Natural killer cell (primary cell): ENCODE measurements around the gene PLEKHA5. TPM values are rescaled to one million over a fixed set of nuclear protein-coding genes. Genes with fewer than 3 reads are reported as not detected.
"Not testable (repeated sequence)": the region's sequence is repeated elsewhere in the genome, so short reads cannot be mapped to it uniquely, and the experiment has no call there.

Experiments used
- ATAC-seq, 3 donors: fragments of 150-1000 bp in 2 of 3; fragments of 200-7000 bp in 1 of 3; cut with Tn5 transposase; 1 replicate in 1 of 3; 2 replicates in 2 of 3; pipeline ENCODE4 v1.10.0; 2021; ENCODE audit warnings: mild to moderate bottlenecking in 2 of 3, moderate library complexity in 2 of 3
- DNase-seq, 2 donors: peaks; one replicate each; pipeline versions ENCODE4 v3.0.0 to v3.0.0-alpha.2; 2013 to 2021; ENCODE audit warnings: mixed read lengths in 1 of 2
- H3K27ac ChIP-seq: one replicate; pipeline ENCODE4 v1.5.1; 2013; ENCODE audit warnings: mild to moderate bottlenecking, low read length
- H3K27me3 ChIP-seq: one replicate; pipeline ENCODE4 v1.6.1; 2013; ENCODE audit warnings: low read length; ENCODE audit not compliant: control insufficient read depth, insufficient read depth
- H3K36me3 ChIP-seq: one replicate; pipeline ENCODE4 v1.6.1; 2013; ENCODE audit warnings: low read length; ENCODE audit not compliant: control insufficient read depth, insufficient read depth
- H3K4me1 ChIP-seq: one replicate; pipeline ENCODE4 v1.6.1; 2013; ENCODE audit warnings: low read length; ENCODE audit not compliant: control insufficient read depth, insufficient read depth
- H3K4me3 ChIP-seq: one replicate; pipeline ENCODE4 v1.5.1; 2013; ENCODE audit warnings: low read length
- H3K9me3 ChIP-seq: one replicate; pipeline ENCODE4 v1.6.1; 2013; ENCODE audit warnings: low read length; ENCODE audit not compliant: control insufficient read depth, insufficient read depth
- H3K27ac Mint-ChIP-seq, 2 donors: one replicate each; pipeline ENCODE4 v1.8.0; 2022; ENCODE audit warnings: mild to moderate bottlenecking in 2 of 2, mixed read lengths in 2 of 2, moderate library complexity in 1 of 2
- H3K27me3 Mint-ChIP-seq, 2 donors: one replicate each; pipeline ENCODE4 v1.8.0; 2022; ENCODE audit warnings: low read depth in 2 of 2, mixed read lengths in 2 of 2
- H3K36me3 Mint-ChIP-seq: one replicate; pipeline ENCODE4 v1.8.0; 2022; ENCODE audit warnings: mixed read lengths
- H3K4me1 Mint-ChIP-seq, 2 donors: one replicate each; pipeline ENCODE4 v1.8.0; 2022; ENCODE audit warnings: mixed read lengths in 2 of 2
- H3K4me3 Mint-ChIP-seq: one replicate; pipeline ENCODE4 v1.8.0; 2022; ENCODE audit warnings: mild to moderate bottlenecking, moderate library complexity, mixed read lengths
- H3K9me3 Mint-ChIP-seq, 2 donors: one replicate each; pipeline ENCODE4 v1.8.0; 2022; ENCODE audit warnings: mixed read lengths in 2 of 2
- CTCF ChIP-seq: fragments of 200-600 bp; IDR thresholded peaks from one replicate; pipeline ENCODE4 v1.8.0; 2022; ENCODE audit warnings: antibody characterized with exemption
- WGBS: methylation state at CpG from one replicate; pipeline ENCODE4 v1.1.7; 2013; ENCODE audit warnings: missing lambda C conversion rate; ENCODE audit not compliant: insufficient coverage; 5-methylcytosine and 5-hydroxymethylcytosine counted together
- intact Hi-C: fragments of 100-400 bp; cut with micrococcal nuclease; formaldehyde crosslinking; loops from one replicate; pipeline ENCODE4 v1.14.2; 2022
- total RNA-seq, 4 donors: library from RNA; stranded (reverse); fragments of 120-200 nt in 1 of 4; gene quantifications; one replicate each; pipeline versions ENCODE4 v1.2.3 to v1.2.4, GENCODE V29; 2013 to 2022

Gene PLEKHA5
- total RNA-seq, 3 donors from 2014 or later (not counting 1 experiment from before 2014, with no cell fraction given): 5.2 to 12.1 (median 7.0) TPM

GRCh38 chr12:19303496-19303895 lies 174.0 kb downstream of the PLEKHA5 start:
- Histone ChIP-seq H3K36me3 (no peaks in the 10 kb centered on the region), H3K27ac (no peak overlapping the region), H3K27me3 (no peaks in the 10 kb centered on the region), H3K9me3 (no peaks in the 10 kb centered on the region), H3K4me1 (no peaks in the 10 kb centered on the region), H3K4me3 (no peak overlapping the region)
- TF ChIP-seq CTCF: no peak
- H3K27me3 Mint-ChIP-seq: peaks cover 0 to 2% of the 10 kb centered on the region in 2 donors
- H3K4me3 Mint-ChIP-seq: no peak overlapping the region
- 95% methylated on average over 3 of the region's 3 CpGs for WGBS
- H3K36me3 Mint-ChIP-seq: no peaks in the 10 kb centered on the region
- H3K4me1 Mint-ChIP-seq: no peaks in the 10 kb centered on the region
- no peak for ATAC-seq
- H3K9me3 Mint-ChIP-seq: no peaks in the 10 kb centered on the region
- intact Hi-C loops: no loop called here
- no peak overlapping the region for H3K27ac Mint-ChIP-seq
- DNase-seq: no peak

GRCh38 chr12:19304149-19304750 lies 174.7 kb downstream of the PLEKHA5 start:
- TF ChIP-seq CTCF: no peak
- Mint-ChIP-seq H3K4me1 (no peaks in the 10 kb centered on the region), H3K27ac (no peak overlapping the region), H3K4me3 (no peak overlapping the region), H3K36me3 (no peaks in the 10 kb centered on the region), H3K9me3 (no peaks in the 10 kb centered on the region), H3K27me3 (peaks cover 0 to 2% of the 10 kb centered on the region in 2 donors)
- intact Hi-C loops: no loop called here
- no peaks in the 10 kb centered on the region for H3K4me1 ChIP-seq
- H3K27me3 ChIP-seq: no peaks in the 10 kb centered on the region
- H3K9me3 ChIP-seq: no peaks in the 10 kb centered on the region
- no peak overlapping the region for H3K27ac ChIP-seq
- no peak for ATAC-seq
- no peak overlapping the region for H3K4me3 ChIP-seq
- no peaks in the 10 kb centered on the region for H3K36me3 ChIP-seq
- WGBS: 98% methylated on average over 9 of the region's 10 CpGs
- DNase-seq: no peak

DNA sequence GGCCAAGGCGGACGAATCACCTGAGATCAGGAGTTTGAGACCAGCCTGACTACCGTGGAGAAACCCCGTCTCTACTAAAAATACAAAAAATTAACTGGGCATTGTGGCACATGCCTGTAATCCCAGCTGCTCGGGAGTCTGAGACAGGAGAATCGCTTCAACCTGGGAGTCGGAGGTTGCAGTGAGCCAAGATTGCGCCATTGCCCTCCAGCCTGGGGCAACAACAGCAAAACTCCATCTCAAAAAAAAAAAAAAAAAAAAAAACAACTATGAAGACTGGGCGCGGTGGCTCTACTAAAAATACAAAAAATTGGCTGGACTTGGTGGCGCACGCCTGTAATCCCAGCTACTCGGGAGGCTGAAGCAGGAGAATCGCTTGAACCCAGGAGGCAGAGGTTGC lies 176.1 kb downstream of the PLEKHA5 start:
- 97% methylated on average over 14 of the region's 14 CpGs for WGBS
- H3K36me3 ChIP-seq, DNase-seq, H3K4me3 ChIP-seq, H3K27ac ChIP-seq, ATAC-seq, intact Hi-C loops, H3K9me3 ChIP-seq, H3K4me1 ChIP-seq, H3K27me3 Mint-ChIP-seq, H3K27ac Mint-ChIP-seq, H3K4me3 Mint-ChIP-seq, H3K4me1 Mint-ChIP-seq, H3K27me3 ChIP-seq, H3K9me3 Mint-ChIP-seq, H3K36me3 Mint-ChIP-seq: not testable (repeated sequence)

DNA sequence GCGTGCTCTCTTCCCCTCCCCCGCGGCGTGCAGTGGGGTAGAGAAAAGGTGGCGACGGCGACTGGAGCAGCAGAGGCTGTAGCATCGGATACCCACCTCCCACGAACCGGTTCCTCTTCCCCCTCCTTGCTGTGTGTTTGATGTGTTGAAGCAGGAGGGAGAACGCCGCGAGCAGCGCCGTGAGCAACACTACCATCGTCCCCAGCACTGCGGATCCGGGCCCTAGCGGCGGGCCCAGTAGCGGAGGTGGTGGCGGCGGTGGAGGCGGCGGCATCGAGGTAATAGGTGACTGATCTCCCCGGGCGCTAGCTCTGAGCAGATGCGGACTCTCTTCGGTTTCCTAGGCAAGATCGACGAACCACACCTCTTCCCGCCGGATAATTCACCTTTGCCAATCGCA lies 176.8 kb downstream of the PLEKHA5 start:
- H3K27me3 Mint-ChIP-seq: peaks cover 0 to 2% of the 10 kb centered on the region in 2 donors
- no peak overlapping the region for H3K27ac Mint-ChIP-seq
- no peak for DNase-seq
- H3K4me1 Mint-ChIP-seq: no peaks in the 10 kb centered on the region
- no peak overlapping the region for H3K4me3 Mint-ChIP-seq
- H3K27me3 ChIP-seq: no peaks in the 10 kb centered on the region
- H3K9me3 Mint-ChIP-seq: no peaks in the 10 kb centered on the region
- no peaks in the 10 kb centered on the region for H3K9me3 ChIP-seq
- no peak overlapping the region for H3K27ac ChIP-seq
- no peaks in the 10 kb centered on the region for H3K36me3 ChIP-seq
- H3K36me3 Mint-ChIP-seq: no peaks in the 10 kb centered on the region
- no peaks in the 10 kb centered on the region for H3K4me1 ChIP-seq
- H3K4me3 ChIP-seq: no peak overlapping the region
- 96% methylated on average over 33 of the region's 35 CpGs for WGBS
- TF ChIP-seq CTCF: no peak
- intact Hi-C loops: no loop called here
- no peak for ATAC-seq
